Activated T-helper 17 cell treated with anti-CD3 and anti-CD28 coated beads, Interleukin-2, amount 50 U/mL, for 72 hours (primary cell): ENCODE measurements around the gene PCSK6. TPM values are rescaled to one million over a fixed set of nuclear protein-coding genes. Genes with fewer than 3 reads are reported as not detected.

Experiments used
- ATAC-seq: fragments of 150-1000 bp; cut with Tn5 transposase; replicated peaks from 2 replicates; pipeline ENCODE4 v1.10.0; 2021; ENCODE audit warnings: mild to moderate bottlenecking, moderate library complexity
- H3K27ac Mint-ChIP-seq: one replicate; pipeline ENCODE4 v1.8.0; 2022; ENCODE audit warnings: mixed read lengths
- H3K27me3 Mint-ChIP-seq: one replicate; pipeline ENCODE4 v1.8.0; 2022; ENCODE audit warnings: mixed read lengths
- H3K36me3 Mint-ChIP-seq: one replicate; pipeline ENCODE4 v1.8.0; 2022; ENCODE audit warnings: low read depth, mild to moderate bottlenecking, mixed read lengths
- H3K4me1 Mint-ChIP-seq: one replicate; pipeline ENCODE4 v1.8.0; 2022; ENCODE audit warnings: mixed read lengths
- H3K4me3 Mint-ChIP-seq: one replicate; pipeline ENCODE4 v1.8.0; 2022; ENCODE audit warnings: mild to moderate bottlenecking, mixed read lengths
- H3K9me3 Mint-ChIP-seq: one replicate; pipeline ENCODE4 v1.8.0; 2022; ENCODE audit warnings: mixed read lengths
- total RNA-seq, 2 donors: library from RNA; stranded (reverse); gene quantifications; one replicate each; pipeline ENCODE4 v1.2.3, GENCODE V29; 2022

The PCSK6 gene
- total RNA-seq, 2 donors from 2014 or later: 0.56 to 1.3 TPM

DNA sequence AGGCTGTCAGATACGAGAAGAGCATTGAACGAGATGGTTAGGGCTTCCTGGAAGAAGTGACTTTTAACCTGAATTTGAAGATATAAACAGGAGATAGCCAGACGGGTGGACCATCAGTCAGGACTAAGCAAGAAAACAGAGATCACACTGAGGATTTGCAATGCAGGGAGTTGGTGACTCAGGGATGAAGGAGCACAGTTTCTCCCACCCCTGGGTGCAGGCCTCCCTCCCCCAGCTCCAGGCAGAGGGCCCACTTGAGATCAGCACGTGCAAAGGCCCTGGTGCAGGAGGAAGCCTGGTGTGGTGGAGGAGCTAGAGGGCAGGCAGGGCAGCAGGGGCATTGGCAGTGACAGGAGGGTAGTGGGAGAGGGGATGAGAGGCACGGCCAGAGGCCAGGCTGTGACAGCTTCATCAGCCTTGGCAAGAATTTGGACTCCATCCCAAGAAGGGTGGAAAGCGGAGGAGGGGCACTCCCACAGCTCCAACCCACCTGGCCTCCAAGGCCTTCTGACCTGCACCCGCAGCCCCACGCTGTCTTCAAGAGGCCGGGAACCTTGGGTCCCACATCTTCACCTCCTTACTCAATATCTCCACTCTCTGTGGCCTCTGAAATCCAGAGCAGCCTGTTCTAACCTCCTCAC, 8.7 kb upstream of the PCSK6 start:
- ATAC-seq: no peak
- Mint-ChIP-seq H3K27ac (no peak overlapping the region), H3K4me1 (peaks cover 10% of the 10 kb centered on the region)

DNA sequence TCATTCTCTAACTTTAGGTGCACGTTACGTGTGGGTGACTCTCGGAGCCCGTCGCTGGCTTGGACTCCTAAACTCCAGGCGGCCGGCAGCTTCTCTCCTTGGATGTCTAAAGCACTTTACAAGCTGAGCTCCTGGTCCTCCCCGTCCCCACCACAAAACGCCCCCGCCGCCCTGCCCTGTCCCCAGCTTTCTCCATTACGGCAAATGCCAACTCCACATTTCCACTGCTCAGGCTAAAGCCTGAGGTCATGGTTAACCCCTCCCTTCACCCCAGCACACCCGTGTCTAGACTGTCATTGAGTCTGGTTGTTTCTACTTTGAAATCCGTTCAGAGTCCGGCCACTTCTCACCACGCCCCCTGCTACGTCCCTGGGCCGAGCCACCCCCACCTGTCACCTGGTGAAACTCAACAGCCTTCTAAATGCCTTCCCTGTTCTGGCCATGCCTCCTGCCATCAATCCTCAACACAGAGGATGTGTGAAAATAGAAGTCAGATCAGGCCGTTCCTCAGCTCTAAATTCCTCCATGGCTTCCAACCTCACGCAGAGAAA, 8.1 kb upstream of the PCSK6 start:
- Mint-ChIP-seq H3K27me3 (peaks cover 50% of the 10 kb centered on the region), H3K9me3 (no peaks in the 10 kb centered on the region), H3K27ac (no peak overlapping the region), H3K4me3 (no peak overlapping the region), H3K4me1 (peaks cover 10% of the 10 kb centered on the region), H3K36me3 (no peaks in the 10 kb centered on the region)
- ATAC-seq: no peak

More for the DNA sequence above, 8.7 kb upstream of the PCSK6 start:
- H3K9me3 Mint-ChIP-seq: no peaks in the 10 kb centered on the region
- H3K4me3 Mint-ChIP-seq: no peak overlapping the region
- H3K36me3 Mint-ChIP-seq: no peaks in the 10 kb centered on the region
- peaks cover 50% of the 10 kb centered on the region for H3K27me3 Mint-ChIP-seq

- Mint-ChIP-seq H3K4me3 (no peak overlapping the region), H3K36me3 (no peaks in the 10 kb centered on the region), H3K4me1 (peaks cover 10% of the 10 kb centered on the region), H3K27me3 (peaks cover 50% of the 10 kb centered on the region), H3K27ac (no peak overlapping the region), H3K9me3 (no peaks in the 10 kb centered on the region)
- no peak for ATAC-seq
Observed at GRCh38 chr15:101497017-101497416, 7.5 kb upstream of the PCSK6 start.

DNA sequence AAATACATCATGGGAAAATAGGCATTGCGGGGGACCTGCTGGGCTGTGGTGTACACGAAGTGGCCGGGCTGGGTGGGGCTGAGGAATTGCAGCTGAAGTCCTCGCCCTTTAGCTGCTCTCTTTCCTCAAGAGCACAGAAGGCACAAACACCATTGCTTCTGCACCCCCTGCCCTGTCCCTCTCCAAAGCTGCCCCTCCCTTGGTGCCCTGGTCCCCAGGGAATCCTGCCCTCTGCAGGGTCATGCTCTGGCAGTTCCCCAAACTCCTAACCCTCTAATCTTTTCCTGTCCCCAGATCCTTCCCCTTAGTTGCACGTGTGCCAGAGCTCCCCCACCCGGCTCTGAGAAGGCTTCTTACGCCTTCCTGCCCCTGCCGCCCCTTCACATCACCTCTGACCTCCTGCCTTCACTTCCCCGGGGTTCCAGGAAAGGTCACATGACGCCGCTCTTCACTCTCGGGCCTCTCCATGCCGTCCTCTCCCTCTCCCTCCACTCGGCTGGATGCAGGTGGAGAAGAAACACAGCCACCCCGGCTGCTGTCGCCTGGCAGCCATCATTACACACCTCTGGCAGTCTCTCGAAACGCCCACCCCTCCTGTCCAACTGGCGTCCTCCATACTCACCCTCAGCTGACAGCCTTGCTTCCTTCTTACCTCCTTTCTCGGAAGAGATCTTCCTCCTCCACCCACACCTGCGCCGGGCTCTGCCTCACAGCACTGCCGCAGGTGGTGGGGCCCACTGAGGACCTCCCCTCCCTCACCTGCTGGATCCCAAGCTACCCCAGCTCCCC, 6.9 kb upstream of the PCSK6 start:
- no peaks in the 10 kb centered on the region for H3K9me3 Mint-ChIP-seq
- H3K4me3 Mint-ChIP-seq: no peak overlapping the region
- H3K27ac Mint-ChIP-seq: no peak overlapping the region
- peaks cover 10% of the 10 kb centered on the region for H3K4me1 Mint-ChIP-seq
- peaks cover 50% of the 10 kb centered on the region for H3K27me3 Mint-ChIP-seq
- H3K36me3 Mint-ChIP-seq: no peaks in the 10 kb centered on the region
- no peak for ATAC-seq

GRCh38 chr15:101495334-101496197, 6.1 kb upstream of the PCSK6 start:
- H3K9me3 Mint-ChIP-seq: no peaks in the 10 kb centered on the region
- peaks cover 52% of the 10 kb centered on the region for H3K27me3 Mint-ChIP-seq
- no peaks in the 10 kb centered on the region for H3K36me3 Mint-ChIP-seq
- ATAC-seq: no peak
- no peak overlapping the region for H3K4me3 Mint-ChIP-seq
- no peak overlapping the region for H3K27ac Mint-ChIP-seq
- peaks cover 10% of the 10 kb centered on the region for H3K4me1 Mint-ChIP-seq

DNA sequence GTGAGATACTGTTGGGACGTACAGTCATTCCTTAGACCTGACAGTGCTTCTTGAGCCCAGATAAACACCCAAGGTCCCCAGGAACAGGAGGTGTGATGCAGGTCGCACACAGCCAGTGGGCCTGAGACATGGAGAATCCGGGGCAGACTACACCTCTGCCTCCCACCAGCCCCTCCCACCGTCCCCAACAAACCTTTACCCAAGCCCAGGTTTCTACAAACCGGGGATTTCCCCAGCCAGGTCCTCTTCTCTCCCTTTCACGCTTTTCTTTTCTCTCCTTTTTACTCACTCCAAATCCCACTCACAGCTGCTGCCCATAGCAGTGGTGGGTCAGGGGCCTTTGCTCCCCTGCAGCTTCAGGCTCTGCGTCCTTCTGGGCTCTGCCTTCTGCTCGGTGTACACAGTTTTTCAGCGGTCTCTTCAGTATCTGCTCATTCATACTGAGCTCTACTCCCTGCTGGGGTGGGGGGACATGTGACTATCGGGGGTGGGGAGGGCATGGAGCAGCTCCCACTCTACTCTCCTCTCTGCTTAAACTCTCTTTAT, 4.8 kb upstream of the PCSK6 start:
- ATAC-seq: peak; percentile 12
- Mint-ChIP-seq H3K4me3 (no peak overlapping the region), H3K36me3 (no peaks in the 10 kb centered on the region), H3K27me3 (peaks cover 53% of the 10 kb centered on the region), H3K27ac (no peak overlapping the region), H3K4me1 (peaks cover 5% of the 10 kb centered on the region), H3K9me3 (no peaks in the 10 kb centered on the region)

- Mint-ChIP-seq H3K36me3 (no peaks in the 10 kb centered on the region), H3K9me3 (no peaks in the 10 kb centered on the region), H3K4me1 (peaks cover 5% of the 10 kb centered on the region), H3K4me3 (no peak overlapping the region), H3K27me3 (peaks cover 49% of the 10 kb centered on the region), H3K27ac (no peak overlapping the region)
- ATAC-seq: no peak
Observed at GRCh38 chr15:101492766-101493692, 3.5 kb upstream of the PCSK6 start.

- no peak overlapping the region for H3K27ac Mint-ChIP-seq
- no peaks in the 10 kb centered on the region for H3K36me3 Mint-ChIP-seq
- no peaks in the 10 kb centered on the region for H3K9me3 Mint-ChIP-seq
- peaks cover 5% of the 10 kb centered on the region for H3K4me1 Mint-ChIP-seq
- ATAC-seq: no peak
- H3K27me3 Mint-ChIP-seq: peaks cover 47% of the 10 kb centered on the region
- H3K4me3 Mint-ChIP-seq: no peak overlapping the region
Observed at GRCh38 chr15:101491734-101492640, 2.5 kb upstream of the PCSK6 start.

DNA sequence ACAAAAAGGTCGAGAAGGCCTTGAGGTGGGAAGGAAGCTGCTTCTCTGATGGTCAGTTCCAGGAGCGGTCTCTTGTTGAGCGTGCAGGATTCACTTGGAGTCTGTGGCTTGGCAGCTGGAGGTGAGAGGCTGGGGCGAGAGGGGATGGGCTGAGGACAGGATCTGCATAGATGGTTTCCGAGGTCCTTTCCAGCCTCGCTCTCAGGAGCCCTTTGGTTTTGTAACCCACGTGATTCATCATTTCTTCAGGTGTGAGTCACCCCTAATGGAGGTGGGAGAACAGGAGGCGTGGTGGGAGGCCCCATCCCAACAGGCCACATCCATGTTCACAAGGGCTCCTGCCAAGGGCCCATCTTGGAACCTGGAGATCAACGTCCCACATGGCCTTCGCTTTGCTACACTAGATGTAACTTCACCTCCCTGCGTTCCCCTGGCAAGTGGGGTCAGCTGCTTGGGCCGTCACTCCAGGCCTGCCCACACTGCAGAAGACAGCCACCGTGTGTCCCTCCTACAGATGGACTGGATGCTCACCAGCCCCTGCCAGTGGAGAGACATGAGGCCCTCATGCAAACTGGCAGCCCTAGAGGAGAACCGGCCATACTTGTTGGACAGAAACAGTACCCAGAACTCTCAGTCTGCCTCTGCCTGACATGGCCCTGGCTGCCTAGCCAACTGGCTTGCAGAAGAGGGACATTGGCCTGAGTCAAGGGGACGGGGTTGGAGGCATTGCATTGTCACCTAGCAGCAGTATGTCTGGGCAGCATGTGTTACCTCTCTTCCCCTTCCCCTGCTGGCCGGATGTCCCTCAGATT, 1.6 kb upstream of the PCSK6 start:
- ATAC-seq: no peak
- H3K27me3 Mint-ChIP-seq: peaks cover 47% of the 10 kb centered on the region

GRCh38 chr15:101490408-101490891, 943 bp upstream of the PCSK6 start:
- peak overlapping the region; percentile 32 for H3K4me3 Mint-ChIP-seq
- H3K9me3 Mint-ChIP-seq: no peaks in the 10 kb centered on the region
- H3K36me3 Mint-ChIP-seq: no peaks in the 10 kb centered on the region
- ATAC-seq: no peak
- no peaks in the 10 kb centered on the region for H3K4me1 Mint-ChIP-seq
- peaks cover 44% of the 10 kb centered on the region for H3K27me3 Mint-ChIP-seq
- H3K27ac Mint-ChIP-seq: no peak overlapping the region

More for the DNA sequence above, 1.6 kb upstream of the PCSK6 start:
- H3K9me3 Mint-ChIP-seq: no peaks in the 10 kb centered on the region
- H3K27ac Mint-ChIP-seq: no peak overlapping the region
- H3K4me1 Mint-ChIP-seq: no peaks in the 10 kb centered on the region
- H3K4me3 Mint-ChIP-seq: peak overlapping the region; percentile 32
- no peaks in the 10 kb centered on the region for H3K36me3 Mint-ChIP-seq

GRCh38 chr15:101489237-101489598, 289 bp downstream of the PCSK6 start:
- Mint-ChIP-seq H3K9me3 (no peaks in the 10 kb centered on the region), H3K4me3 (no peak overlapping the region), H3K36me3 (no peaks in the 10 kb centered on the region), H3K27me3 (peaks cover 36% of the 10 kb centered on the region), H3K27ac (no peak overlapping the region), H3K4me1 (no peaks in the 10 kb centered on the region)
- ATAC-seq: peak; percentile 46
